Suprapubic skin (tissue), 4 donors: Measurements from ENCODE around the gene DRAM1. TPM values are rescaled to one million over a fixed set of nuclear protein-coding genes. Genes with fewer than 3 reads are reported as not detected.

Source experiments
- DNase-seq, 2 donors: peaks; one replicate each; pipeline ENCODE4 v3.0.0-alpha.2; 2019; ENCODE audit warnings: low spot score in 2 of 2
- H3K27ac ChIP-seq: fragments of 200-600 bp; sonication (generic); one replicate; pipeline ENCODE4 v1.5.1; 2019
- H3K27me3 ChIP-seq: fragments of 200-600 bp; sonication (generic); one replicate; pipeline ENCODE4 v1.5.1; 2019
- H3K36me3 ChIP-seq: fragments of 200-600 bp; sonication (generic); one replicate; pipeline ENCODE4 v1.5.1; 2019
- H3K4me1 ChIP-seq: fragments of 200-600 bp; sonication (generic); one replicate; pipeline ENCODE4 v1.5.1; 2019
- H3K4me3 ChIP-seq: fragments of 200-600 bp; sonication (generic); one replicate; pipeline ENCODE4 v1.5.1; 2019; ENCODE audit warnings: mild to moderate bottlenecking
- H3K9me3 ChIP-seq: fragments of 200-600 bp; sonication (generic); one replicate; pipeline ENCODE4 v1.5.1; 2019
- EP300 ChIP-seq: sonication (generic); formaldehyde crosslinking; IDR thresholded peaks from one replicate; pipeline ENCODE4 v1.6.1; 2017; ENCODE audit warnings: antibody characterized with exemption
- POLR2A ChIP-seq, 2 donors: fragments of 450-650 bp; IDR thresholded peaks; one replicate each; pipeline ENCODE4 v1.6.1; 2017; ENCODE audit warnings: antibody characterized with exemption in 2 of 2, mild to moderate bottlenecking in 2 of 2, moderate library complexity in 2 of 2
- POLR2AphosphoS5 ChIP-seq, 3 donors: sonication (generic); formaldehyde crosslinking; IDR thresholded peaks; one replicate each; pipeline ENCODE4 v1.6.1; 2017; ENCODE audit warnings: antibody characterized with exemption in 3 of 3
- WGBS: methylation state at CpG from one replicate; pipeline ENCODE4 v1.1.5; 2018; 5-methylcytosine and 5-hydroxymethylcytosine counted together
- total RNA-seq, 4 donors: library from RNA; depleted of rRNA; stranded (reverse); fragments of >200 nt; gene quantifications; one replicate each; pipeline ENCODE4 v1.1.0, GENCODE V29; 2016
- TF ChIP-seq, protein P1 (sequence below), 2 donors: fragments of 200-600 bp in 1 of 2; fragments of 450-650 bp in 1 of 2; sonication (generic) in 1 of 2; IDR thresholded peaks; one replicate each; pipeline ENCODE4 v1.5.1; 2016 to 2019; ENCODE audit warnings: antibody characterized with exemption in 2 of 2, mild to moderate bottlenecking in 1 of 2, moderate library complexity in 1 of 2

The DRAM1 gene
- total RNA-seq, 4 donors from 2014 or later: 4.8 to 7.4 (median 6.9) TPM

DNA sequence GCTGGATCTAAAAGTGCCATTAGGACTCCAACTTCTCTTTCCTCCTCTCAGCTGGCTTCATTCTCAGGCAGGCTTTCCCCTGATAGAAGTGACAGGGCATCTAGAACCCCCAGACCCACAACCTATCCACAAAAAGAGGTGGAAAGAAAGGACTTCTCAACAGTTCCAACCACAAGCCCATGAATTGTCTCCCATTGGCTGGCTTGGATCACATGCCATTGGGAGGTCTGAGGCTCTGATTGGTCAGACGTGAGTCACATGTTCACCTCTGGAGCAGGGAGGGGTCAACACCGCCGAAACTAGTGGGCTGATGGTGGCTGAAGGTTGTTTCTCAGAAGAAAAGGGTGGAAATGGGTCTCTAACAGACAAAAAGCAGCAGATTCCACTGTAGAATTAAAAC is 47.2 kb downstream of the DRAM1 start:
- no peak for TF ChIP-seq POLR2A (IDR thresholded peaks at IDR 0.05)
- no peak for TF ChIP-seq POLR2AphosphoS5 (IDR thresholded peaks at IDR 0.05)
- TF ChIP-seq EP300: no peak
- TF ChIP-seq, protein P1, sequence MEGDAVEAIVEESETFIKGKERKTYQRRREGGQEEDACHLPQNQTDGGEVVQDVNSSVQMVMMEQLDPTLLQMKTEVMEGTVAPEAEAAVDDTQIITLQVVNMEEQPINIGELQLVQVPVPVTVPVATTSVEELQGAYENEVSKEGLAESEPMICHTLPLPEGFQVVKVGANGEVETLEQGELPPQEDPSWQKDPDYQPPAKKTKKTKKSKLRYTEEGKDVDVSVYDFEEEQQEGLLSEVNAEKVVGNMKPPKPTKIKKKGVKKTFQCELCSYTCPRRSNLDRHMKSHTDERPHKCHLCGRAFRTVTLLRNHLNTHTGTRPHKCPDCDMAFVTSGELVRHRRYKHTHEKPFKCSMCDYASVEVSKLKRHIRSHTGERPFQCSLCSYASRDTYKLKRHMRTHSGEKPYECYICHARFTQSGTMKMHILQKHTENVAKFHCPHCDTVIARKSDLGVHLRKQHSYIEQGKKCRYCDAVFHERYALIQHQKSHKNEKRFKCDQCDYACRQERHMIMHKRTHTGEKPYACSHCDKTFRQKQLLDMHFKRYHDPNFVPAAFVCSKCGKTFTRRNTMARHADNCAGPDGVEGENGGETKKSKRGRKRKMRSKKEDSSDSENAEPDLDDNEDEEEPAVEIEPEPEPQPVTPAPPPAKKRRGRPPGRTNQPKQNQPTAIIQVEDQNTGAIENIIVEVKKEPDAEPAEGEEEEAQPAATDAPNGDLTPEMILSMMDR (IDR thresholded peaks at IDR 0.05): no peak

DNA sequence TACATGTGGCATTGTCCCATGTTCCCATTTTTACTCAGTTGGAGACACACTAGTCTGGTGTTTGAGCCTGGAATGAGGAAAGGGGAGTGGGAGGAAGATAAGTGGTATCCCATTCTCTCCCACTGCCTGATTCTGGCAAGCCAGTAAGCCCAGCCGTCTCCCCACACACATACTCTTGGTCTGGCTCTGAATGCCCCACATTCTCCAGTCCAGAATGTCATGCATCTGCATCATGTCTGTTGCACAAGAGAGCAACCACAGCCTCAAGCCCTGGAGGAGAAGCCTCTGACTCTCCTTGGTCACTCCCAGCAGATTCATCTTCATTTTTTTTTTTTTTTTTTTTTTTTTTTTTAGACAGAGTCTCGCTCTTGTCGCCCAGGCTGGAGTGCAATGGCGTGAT is 48.0 kb downstream of the DRAM1 start:
- no peak for TF ChIP-seq POLR2A (IDR thresholded peaks at IDR 0.05)
- TF ChIP-seq, protein P1 (IDR thresholded peaks at IDR 0.05): no peak
- peak in 2 of 3 donors; percentile 40 to 59 for TF ChIP-seq POLR2AphosphoS5 (IDR thresholded peaks at IDR 0.05)
- no peak for TF ChIP-seq EP300
- Histone ChIP-seq H3K27ac (peak overlapping the region; percentile 37), H3K27me3 (no peaks in the 10 kb centered on the region), H3K9me3 (no peaks in the 10 kb centered on the region), H3K4me1 (no peaks in the 10 kb centered on the region), H3K36me3 (no peaks in the 10 kb centered on the region), H3K4me3 (no peak overlapping the region)
- peak; percentile 85 to 86 for DNase-seq
- WGBS: 49% methylated on average over 4 of the region's 4 CpGs

More for the DNA sequence above, 47.2 kb downstream of the DRAM1 start:
- Histone ChIP-seq H3K27me3 (no peaks in the 10 kb centered on the region), H3K36me3 (no peaks in the 10 kb centered on the region), H3K4me3 (no peak overlapping the region), H3K4me1 (no peaks in the 10 kb centered on the region), H3K9me3 (no peaks in the 10 kb centered on the region), H3K27ac (peak overlapping the region; percentile 37)
- DNase-seq: no peak
- 82% methylated on average over 3 of the region's 3 CpGs for WGBS

DNA sequence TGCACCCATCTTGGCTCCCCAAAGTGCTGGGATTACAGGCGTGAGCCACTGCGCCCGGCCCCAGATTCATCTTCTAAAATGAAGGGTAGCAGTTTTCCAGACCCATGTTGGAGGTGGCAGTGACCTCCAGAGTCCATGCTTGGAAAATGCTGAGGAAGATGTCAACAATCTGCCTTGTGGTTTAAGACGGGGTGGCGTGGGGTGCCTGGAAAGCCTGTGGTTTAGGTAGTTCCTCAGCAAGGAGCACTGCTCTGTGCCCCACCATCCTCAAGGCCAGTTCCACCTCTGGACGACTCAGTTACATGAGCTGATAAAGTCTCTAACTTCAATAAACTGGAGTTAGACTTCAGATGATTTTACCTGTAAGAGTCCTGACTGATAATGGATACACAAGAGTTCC is 48.6 kb downstream of the DRAM1 start:
- DNase-seq: no peak
- peak overlapping the region; percentile 11 for H3K27ac ChIP-seq

DNA sequence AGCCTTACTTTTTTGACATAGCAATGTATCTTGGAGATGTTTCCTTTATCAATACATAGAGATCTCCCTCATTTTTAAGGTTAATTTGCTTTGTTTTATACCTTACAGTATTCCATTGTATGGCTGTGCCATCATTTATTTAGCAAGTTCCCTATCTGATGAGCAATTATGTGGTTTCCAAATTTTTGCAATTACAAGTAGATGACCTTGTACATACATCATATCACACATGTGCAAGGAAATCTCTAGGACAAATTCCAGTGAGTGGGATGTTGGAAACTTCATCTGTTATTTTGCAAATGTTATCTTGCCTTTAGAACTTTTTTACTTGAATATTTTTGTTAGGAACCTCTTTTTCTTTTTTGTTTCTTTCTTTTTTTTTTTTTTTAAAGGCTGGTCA is 49.7 kb downstream of the DRAM1 start:
- no peak overlapping the region for H3K27ac ChIP-seq
- no peaks in the 10 kb centered on the region for H3K4me1 ChIP-seq
- DNase-seq: no peak
- H3K4me3 ChIP-seq: no peak overlapping the region
- no peaks in the 10 kb centered on the region for H3K36me3 ChIP-seq
- TF ChIP-seq, protein P1 (IDR thresholded peaks at IDR 0.05): no peak
- no peak for TF ChIP-seq POLR2A (IDR thresholded peaks at IDR 0.05)
- no peak for TF ChIP-seq EP300
- TF ChIP-seq POLR2AphosphoS5 (IDR thresholded peaks at IDR 0.05): no peak
- H3K9me3 ChIP-seq: no peaks in the 10 kb centered on the region
- no peaks in the 10 kb centered on the region for H3K27me3 ChIP-seq

More for the DNA sequence above, 48.6 kb downstream of the DRAM1 start:
- 82% methylated on average over 3 of the region's 6 CpGs for WGBS
- Histone ChIP-seq H3K4me3 (no peak overlapping the region), H3K4me1 (no peaks in the 10 kb centered on the region), H3K27me3 (no peaks in the 10 kb centered on the region), H3K36me3 (no peaks in the 10 kb centered on the region), H3K9me3 (no peaks in the 10 kb centered on the region)
- TF ChIP-seq EP300: no peak
- TF ChIP-seq POLR2A (IDR thresholded peaks at IDR 0.05): no peak
- TF ChIP-seq, protein P1 (IDR thresholded peaks at IDR 0.05): no peak
- TF ChIP-seq POLR2AphosphoS5 (IDR thresholded peaks at IDR 0.05): no peak

DNA sequence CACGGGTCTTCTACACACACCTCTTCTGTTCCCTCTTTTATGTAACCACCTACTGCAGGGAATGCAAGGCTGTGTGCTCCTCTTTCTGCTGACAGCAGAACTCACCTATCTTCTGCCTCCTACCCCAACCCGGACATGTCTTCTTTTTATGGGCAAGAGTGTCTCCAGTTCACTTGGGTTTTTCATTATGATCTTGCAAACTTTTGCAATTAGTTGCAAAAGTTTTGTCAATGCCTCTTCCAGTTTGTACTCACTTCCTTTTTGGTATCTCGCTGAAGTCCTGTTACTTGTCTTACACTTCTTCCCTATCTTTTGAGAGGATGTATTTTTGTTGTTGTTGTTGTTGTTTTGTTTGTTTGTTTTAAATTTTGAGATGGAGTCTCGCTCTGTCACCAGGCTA is 50.6 kb downstream of the DRAM1 start:
- no peaks in the 10 kb centered on the region for H3K4me1 ChIP-seq
- 92% methylated on average over 4 of the region's 4 CpGs for WGBS
- H3K4me3 ChIP-seq: no peak overlapping the region
- DNase-seq: no peak
- TF ChIP-seq, protein P1 (IDR thresholded peaks at IDR 0.05): no peak
- TF ChIP-seq EP300 (no peak), POLR2A (IDR thresholded peaks at IDR 0.05) (no peak), POLR2AphosphoS5 (IDR thresholded peaks at IDR 0.05) (no peak)
- H3K27ac ChIP-seq: no peak overlapping the region
- H3K9me3 ChIP-seq: no peaks in the 10 kb centered on the region
- no peaks in the 10 kb centered on the region for H3K36me3 ChIP-seq
- no peaks in the 10 kb centered on the region for H3K27me3 ChIP-seq
